DMS53 treated with DMSO at 0.1 percent for 48 hours (cell line): Measurements from ENCODE around the gene PHC3.
A peak's percentile ranks its signal among the peaks of the same experiment; 100 is the strongest.
"Not testable (repeated sequence)": the region's sequence is repeated elsewhere in the genome, so short reads cannot be mapped to it uniquely, and the experiment has no call there.

Source experiments
- DNase-seq: peaks from one replicate; lab custom pipeline; 2025; ENCODE audit not compliant: unreplicated experiment; lab: John Stamatoyannopoulos, UW

Gene PHC3

GRCh38 chr3:170180908-170181885 lies at the start of gene PHC3:
Gene PHC3, minus strand, starts transcription at chr3:170181733. Its CDS starts 18 bp downstream, at chr3:170181715.
- DNase-seq: peak; percentile 71

GRCh38 chr3:170228093-170228766 lies 46.7 kb upstream of the PHC3 start:
- DNase-seq: no peak

- no peak for DNase-seq
Measured at GRCh38 chr3:170226426-170226960, 45.0 kb upstream of the PHC3 start.

GRCh38 chr3:170225166-170225565 lies 43.6 kb upstream of the PHC3 start:
- no peak for DNase-seq

GRCh38 chr3:170222647-170223541 lies 41.4 kb upstream of the PHC3 start:
- no peak for DNase-seq

- DNase-seq: peak; percentile 74
Measured at GRCh38 chr3:170221924-170222646, 40.6 kb upstream of the PHC3 start, which contains the start of gene PRKCI. Gene PRKCI, plus strand, starts transcription at chr3:170222424. Its CDS starts 246 bp downstream, at chr3:170222670.

GRCh38 chr3:170220871-170221270 lies 39.3 kb upstream of the PHC3 start:
- DNase-seq: no peak

- DNase-seq: no peak
Measured at GRCh38 chr3:170219850-170220249, 38.3 kb upstream of the PHC3 start.

GRCh38 chr3:170211668-170212067 lies 30.1 kb upstream of the PHC3 start:
- DNase-seq: no peak

- DNase-seq: no peak
Measured at GRCh38 chr3:170207717-170208116, 26.2 kb upstream of the PHC3 start.

GRCh38 chr3:170206164-170206762 lies 24.7 kb upstream of the PHC3 start:
- not testable (repeated sequence) for DNase-seq

- DNase-seq: no peak
Measured at GRCh38 chr3:170205302-170205701, 23.8 kb upstream of the PHC3 start.

- no peak for DNase-seq
Measured at GRCh38 chr3:170204509-170204908, 23.0 kb upstream of the PHC3 start.

- no peak for DNase-seq
Measured at GRCh38 chr3:170204023-170204472, 22.5 kb upstream of the PHC3 start.

GRCh38 chr3:170203457-170203856 lies 21.9 kb upstream of the PHC3 start:
- DNase-seq: no peak

- no peak for DNase-seq
Measured at GRCh38 chr3:170201527-170201926, 20.0 kb upstream of the PHC3 start.

- DNase-seq: no peak
Measured at GRCh38 chr3:170200987-170201386, 19.5 kb upstream of the PHC3 start.

- no peak for DNase-seq
Measured at GRCh38 chr3:170196833-170197232, 15.3 kb upstream of the PHC3 start.

GRCh38 chr3:170195759-170196158 lies 14.2 kb upstream of the PHC3 start:
- DNase-seq: not testable (repeated sequence)
